Endodermal cell (in vitro differentiated cells): Measurements from ENCODE around the gene MAGEB17. TPM values are rescaled to one million over a fixed set of nuclear protein-coding genes. Genes with fewer than 3 reads are reported as not detected.

ENCODE experiments used
- DNase-seq: peaks from one replicate; pipeline ENCODE4 v3.0.0-alpha.2; 2017
- H3K27ac ChIP-seq: 2 replicates; pipeline ENCODE4 v1.5.1; 2013; ENCODE audit warnings: mild to moderate bottlenecking, low read depth, low read length, moderate library complexity
- H3K27me3 ChIP-seq: 2 replicates; pipeline ENCODE4 v1.6.1; 2013; ENCODE audit warnings: mild to moderate bottlenecking, low read length, moderate library complexity; ENCODE audit not compliant: insufficient read depth, control insufficient read depth, poor library complexity, severe bottlenecking
- H3K36me3 ChIP-seq: 2 replicates; pipeline ENCODE4 v1.7.0; 2013; ENCODE audit warnings: mild to moderate bottlenecking, low read length, moderate library complexity; ENCODE audit not compliant: control insufficient read depth, insufficient read depth
- H3K4me1 ChIP-seq: one replicate; pipeline ENCODE4 v1.7.0; 2013; ENCODE audit warnings: low read length; ENCODE audit not compliant: control insufficient read depth, insufficient read depth
- H3K4me3 ChIP-seq: 2 replicates; pipeline ENCODE4 v1.5.1; 2013; ENCODE audit warnings: mild to moderate bottlenecking, low read length, moderate library complexity
- H3K9ac ChIP-seq: 2 replicates; pipeline ENCODE4 v1.6.1; 2013; ENCODE audit warnings: mild to moderate bottlenecking, low read length, moderate library complexity; ENCODE audit not compliant: poor library complexity, severe bottlenecking; ENCODE audit errors: extremely low read depth
- H3K9me3 ChIP-seq: 2 replicates; pipeline ENCODE4 v1.6.1; 2013; ENCODE audit warnings: mild to moderate bottlenecking, low read length, moderate library complexity; ENCODE audit not compliant: control insufficient read depth
- H3K27ac Mint-ChIP-seq: 2 replicates; pipeline ENCODE4 v1.8.0; 2020; ENCODE audit warnings: mixed read lengths
- H3K27me3 Mint-ChIP-seq: 2 replicates; pipeline ENCODE4 v1.8.0; 2021; ENCODE audit warnings: mild to moderate bottlenecking, mixed read lengths; ENCODE audit not compliant: insufficient read depth
- H3K36me3 Mint-ChIP-seq: 2 replicates; pipeline ENCODE4 v1.8.0; 2020; ENCODE audit warnings: low read depth, mixed read lengths
- H3K4me1 Mint-ChIP-seq: 2 replicates; pipeline ENCODE4 v1.8.0; 2020; ENCODE audit warnings: mixed read lengths
- H3K4me3 Mint-ChIP-seq: 2 replicates; pipeline ENCODE4 v1.8.0; 2020; ENCODE audit warnings: mild to moderate bottlenecking, moderate library complexity, mixed read lengths
- H3K9me3 Mint-ChIP-seq: 2 replicates; pipeline ENCODE4 v1.8.0; 2020; ENCODE audit warnings: mild to moderate bottlenecking, mixed read lengths
- WGBS, 2 experiments: methylation state at CpG; one replicate each; pipeline versions ENCODE4 v1.1.5 to v1.1.7; 2013; ENCODE audit warnings: missing lambda C conversion rate in 2 of 2, mixed read lengths in 1 of 2; ENCODE audit not compliant: insufficient coverage in 1 of 2, insufficient read length in 1 of 2; 5-methylcytosine and 5-hydroxymethylcytosine counted together
- total RNA-seq, 2 donors: library from RNA; stranded (reverse); fragmentation: NEBNext Ultra II Directional in 1 of 2; extraction: Animal tissue kit (Norgen Biotek cat#: 25700) in 1 of 2; gene quantifications; 2 replicates in 1 of 2; 3 replicates in 1 of 2; pipeline ENCODE4 v1.2.1, GENCODE V29; 2021
- TF ChIP-seq, protein P1 (sequence below): fragments of 200-600 bp; sonication (generic); conservative IDR thresholded peaks from 2 replicates; pipeline ENCODE4 v1.5.0; 2021; ENCODE audit warnings: antibody characterized with exemption, mild to moderate bottlenecking

MAGEB17 gene
- total RNA-seq, 2 donors from 2014 or later = 0.33 to 0.44 TPM

DNA sequence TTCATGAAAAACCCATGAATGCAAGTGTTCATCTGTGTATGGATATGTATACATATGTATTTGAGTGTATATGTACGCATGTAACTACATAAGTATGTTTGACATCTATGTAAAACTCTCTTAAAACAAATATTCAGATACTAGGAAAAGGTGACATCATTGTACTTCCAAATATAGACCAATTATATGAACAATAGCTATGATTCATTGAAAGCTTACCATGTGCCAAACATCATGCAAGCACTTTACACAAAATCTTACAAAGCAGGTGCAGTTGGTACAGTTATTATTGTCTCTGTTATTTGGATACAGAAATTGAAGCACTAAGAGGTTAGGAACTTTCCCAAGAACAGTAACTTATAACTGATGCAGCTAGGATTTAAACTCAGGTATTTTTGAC is 21.4 kb downstream of the MAGEB17 start:
- DNase-seq = no peak
- Mint-ChIP-seq H3K27me3 (no peaks in the 10 kb centered on the region), H3K4me3 (no peak overlapping the region), H3K27ac (no peak overlapping the region), H3K36me3 (peaks cover 2% of the 10 kb centered on the region), H3K4me1 (peaks cover 65% of the 10 kb centered on the region), H3K9me3 (no peaks in the 10 kb centered on the region)
- H3K36me3 ChIP-seq = no peaks in the 10 kb centered on the region
- H3K4me1 ChIP-seq = peaks cover 3% of the 10 kb centered on the region
- H3K27ac ChIP-seq = no peak overlapping the region
- TF ChIP-seq, protein P1, sequence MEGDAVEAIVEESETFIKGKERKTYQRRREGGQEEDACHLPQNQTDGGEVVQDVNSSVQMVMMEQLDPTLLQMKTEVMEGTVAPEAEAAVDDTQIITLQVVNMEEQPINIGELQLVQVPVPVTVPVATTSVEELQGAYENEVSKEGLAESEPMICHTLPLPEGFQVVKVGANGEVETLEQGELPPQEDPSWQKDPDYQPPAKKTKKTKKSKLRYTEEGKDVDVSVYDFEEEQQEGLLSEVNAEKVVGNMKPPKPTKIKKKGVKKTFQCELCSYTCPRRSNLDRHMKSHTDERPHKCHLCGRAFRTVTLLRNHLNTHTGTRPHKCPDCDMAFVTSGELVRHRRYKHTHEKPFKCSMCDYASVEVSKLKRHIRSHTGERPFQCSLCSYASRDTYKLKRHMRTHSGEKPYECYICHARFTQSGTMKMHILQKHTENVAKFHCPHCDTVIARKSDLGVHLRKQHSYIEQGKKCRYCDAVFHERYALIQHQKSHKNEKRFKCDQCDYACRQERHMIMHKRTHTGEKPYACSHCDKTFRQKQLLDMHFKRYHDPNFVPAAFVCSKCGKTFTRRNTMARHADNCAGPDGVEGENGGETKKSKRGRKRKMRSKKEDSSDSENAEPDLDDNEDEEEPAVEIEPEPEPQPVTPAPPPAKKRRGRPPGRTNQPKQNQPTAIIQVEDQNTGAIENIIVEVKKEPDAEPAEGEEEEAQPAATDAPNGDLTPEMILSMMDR = no peak
- H3K9ac ChIP-seq = no peak overlapping the region
- no CpG with 5 or more reads among the region's 1 CpG for WGBS, 2 experiments
- H3K27me3 ChIP-seq = no peaks in the 10 kb centered on the region
- no peak overlapping the region for H3K4me3 ChIP-seq
- no peaks in the 10 kb centered on the region for H3K9me3 ChIP-seq

DNA sequence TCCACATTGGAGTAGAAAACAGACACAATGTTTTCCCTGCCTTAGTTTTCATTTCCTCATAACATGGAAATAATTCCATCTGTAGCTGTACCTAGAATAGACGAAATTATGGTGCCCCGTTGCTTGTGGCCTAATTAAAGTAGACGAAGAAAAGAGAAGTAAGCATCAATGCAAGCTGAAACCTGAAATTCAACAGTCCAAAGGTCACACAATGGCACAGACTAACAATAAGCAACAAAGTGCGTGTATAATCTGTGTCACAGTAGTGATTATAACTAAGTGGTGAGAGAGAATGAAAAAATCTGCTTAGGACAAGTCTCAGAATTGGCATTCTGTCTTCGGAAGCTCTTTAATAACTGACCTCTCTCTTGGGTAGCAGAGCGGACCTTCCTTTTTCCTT is 24.3 kb downstream of the MAGEB17 start:
- Histone ChIP-seq H3K27ac (no peak overlapping the region), H3K9ac (no peak overlapping the region), H3K9me3 (no peaks in the 10 kb centered on the region), H3K27me3 (no peaks in the 10 kb centered on the region), H3K4me3 (no peak overlapping the region), H3K36me3 (no peaks in the 10 kb centered on the region), H3K4me1 (peaks cover under 1% of the 10 kb centered on the region)
- TF ChIP-seq, protein P1 = no peak
- 93% methylated on average over 6 of the region's 6 CpGs; no CpG with 5 or more reads in 1 of the 2 experiments for WGBS, 2 experiments
- DNase-seq = no peak
- no peaks in the 10 kb centered on the region for H3K9me3 Mint-ChIP-seq
- no peaks in the 10 kb centered on the region for H3K36me3 Mint-ChIP-seq
- peaks cover 48% of the 10 kb centered on the region for H3K4me1 Mint-ChIP-seq
- H3K4me3 Mint-ChIP-seq = no peak overlapping the region
- no peaks in the 10 kb centered on the region for H3K27me3 Mint-ChIP-seq
- no peak overlapping the region for H3K27ac Mint-ChIP-seq

DNA sequence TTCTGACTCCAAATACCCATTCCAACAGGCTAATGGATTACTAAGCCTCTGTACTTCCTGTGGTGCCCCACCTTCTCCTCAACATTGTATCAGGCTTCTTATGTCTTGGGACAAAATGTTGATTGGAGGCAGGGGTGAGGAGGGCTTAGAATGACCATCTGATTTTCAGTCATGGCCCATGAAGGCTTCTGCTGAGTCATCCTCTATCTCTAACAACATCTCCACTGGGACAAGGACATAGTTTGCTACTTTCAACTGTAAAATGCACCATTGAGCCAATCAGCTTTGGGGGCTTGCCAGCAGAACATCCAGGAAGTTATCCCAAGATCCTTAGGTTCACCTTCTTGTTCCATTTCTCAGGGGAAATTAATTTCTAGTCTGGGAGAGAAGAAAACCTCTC is 29.5 kb downstream of the MAGEB17 start:
- no peak for DNase-seq
- Mint-ChIP-seq H3K4me3 (no peak overlapping the region), H3K36me3 (no peaks in the 10 kb centered on the region), H3K4me1 (peaks cover 39% of the 10 kb centered on the region), H3K27me3 (no peaks in the 10 kb centered on the region), H3K9me3 (no peaks in the 10 kb centered on the region), H3K27ac (peak overlapping the region; percentile 35)
- no peaks in the 10 kb centered on the region for H3K27me3 ChIP-seq
- H3K9ac ChIP-seq = no peak overlapping the region
- H3K27ac ChIP-seq = no peak overlapping the region
- no peak overlapping the region for H3K4me3 ChIP-seq
- no peaks in the 10 kb centered on the region for H3K4me1 ChIP-seq
- H3K9me3 ChIP-seq = no peaks in the 10 kb centered on the region
- TF ChIP-seq, protein P1 = no peak
- H3K36me3 ChIP-seq = no peaks in the 10 kb centered on the region
